ENCODE results near the gene MSRB3. TPM values are rescaled to one million over a fixed set of nuclear protein-coding genes. Genes with fewer than 3 reads are reported as not detected.

MSRB3 gene
- total RNA-seq, 4 donors from 2014 or later = 219 to 336 (median 299) TPM

- peak; percentile 89 for ATAC-seq
- H3K27me3 ChIP-seq = no peaks in the 10 kb centered on the region
- 36 to 41% methylated on average over 5 of the region's 5 CpGs for WGBS, 2 donors (ENCODE audit: low coverage in 1 of 2)
Measured at GRCh38 chr12:65335021-65335714, 56.7 kb downstream of the MSRB3 start.

GRCh38 chr12:65335981-65336380 is 57.5 kb downstream of the MSRB3 start:
- H3K27ac ChIP-seq = peak overlapping the region in 1 of 4 donors; percentile 48
- H3K27me3 ChIP-seq = no peaks in the 10 kb centered on the region
- no peaks in the 10 kb centered on the region for H3K9me3 ChIP-seq
- WGBS, 2 donors (ENCODE audit: low coverage in 1 of 2) = 27 to 41% methylated on average over 1 of the region's 1 CpG
- no peak for TF ChIP-seq CTCF (IDR thresholded peaks at IDR 0.05)
- no peak for TF ChIP-seq EP300 (IDR thresholded peaks at IDR 0.05)
- TF ChIP-seq POLR2AphosphoS5 (IDR thresholded peaks at IDR 0.05) = no peak
- no peak for TF ChIP-seq POLR2A (IDR thresholded peaks at IDR 0.05)
- ATAC-seq = no peak
- peaks cover 0 to 43% of the 10 kb centered on the region in 2 donors for H3K36me3 ChIP-seq
- no peak overlapping the region for H3K4me3 ChIP-seq
- H3K4me1 ChIP-seq = peaks cover 0 to 20% (median 3%) of the 10 kb centered on the region in 3 donors

More at GRCh38 chr12:65335021-65335714, 56.7 kb downstream of the MSRB3 start:
- Histone ChIP-seq H3K9me3 (no peaks in the 10 kb centered on the region), H3K4me1 (peaks cover 0 to 20% (median 3%) of the 10 kb centered on the region in 3 donors), H3K27ac (peak overlapping the region in 3 of 4 donors; percentile 11 to 48 (median 34)), H3K4me3 (no peak overlapping the region), H3K36me3 (peaks cover 0 to 48% of the 10 kb centered on the region in 2 donors)
- no peak for TF ChIP-seq POLR2AphosphoS5 (IDR thresholded peaks at IDR 0.05)
- no peak for TF ChIP-seq POLR2A (IDR thresholded peaks at IDR 0.05)
- no peak for TF ChIP-seq CTCF (IDR thresholded peaks at IDR 0.05)
- TF ChIP-seq EP300 (IDR thresholded peaks at IDR 0.05) = no peak

- Histone ChIP-seq H3K4me1 (peaks cover 0 to 20% (median 3%) of the 10 kb centered on the region in 3 donors), H3K9me3 (no peaks in the 10 kb centered on the region), H3K27me3 (no peaks in the 10 kb centered on the region), H3K4me3 (no peak overlapping the region), H3K27ac (no peak overlapping the region), H3K36me3 (peaks cover 0 to 26% of the 10 kb centered on the region in 2 donors)
- TF ChIP-seq POLR2AphosphoS5 (IDR thresholded peaks at IDR 0.05) = no peak
- TF ChIP-seq EP300 (IDR thresholded peaks at IDR 0.05) = no peak
- no peak for TF ChIP-seq POLR2A (IDR thresholded peaks at IDR 0.05)
- TF ChIP-seq CTCF (IDR thresholded peaks at IDR 0.05) = no peak
- 100% methylated on average over 1 of the region's 1 CpG for WGBS, 2 donors (ENCODE audit: low coverage in 1 of 2)
- ATAC-seq = no peak
Measured at GRCh38 chr12:65339161-65339560, 60.7 kb downstream of the MSRB3 start.

GRCh38 chr12:65343230-65343629 is 64.7 kb downstream of the MSRB3 start:
- Histone ChIP-seq H3K4me1 (no peaks in the 10 kb centered on the region), H3K27ac (no peak overlapping the region), H3K36me3 (peaks cover 0 to 10% of the 10 kb centered on the region in 2 donors), H3K9me3 (peaks cover 0 to 5% (median 0%) of the 10 kb centered on the region in 3 donors), H3K27me3 (no peaks in the 10 kb centered on the region), H3K4me3 (no peak overlapping the region)
- TF ChIP-seq EP300 (IDR thresholded peaks at IDR 0.05) = no peak
- ATAC-seq = no peak
- WGBS, 2 donors (ENCODE audit: low coverage in 1 of 2) = 92 to 94% methylated on average over 3 of the region's 3 CpGs

- no peaks in the 10 kb centered on the region for H3K27me3 ChIP-seq
- TF ChIP-seq POLR2AphosphoS5 (IDR thresholded peaks at IDR 0.05) (no peak), POLR2A (IDR thresholded peaks at IDR 0.05) (no peak), EP300 (IDR thresholded peaks at IDR 0.05) (no peak), CTCF (IDR thresholded peaks at IDR 0.05) (no peak)
- 63 to 70% methylated on average over 1 of the region's 1 CpG for WGBS, 2 donors (ENCODE audit: low coverage in 1 of 2)
Measured at GRCh38 chr12:65343801-65344200, 65.3 kb downstream of the MSRB3 start.

More at GRCh38 chr12:65343801-65344200, 65.3 kb downstream of the MSRB3 start:
- Histone ChIP-seq H3K27ac (no peak overlapping the region), H3K9me3 (peaks cover 0 to 5% (median 0%) of the 10 kb centered on the region in 3 donors), H3K4me1 (no peaks in the 10 kb centered on the region), H3K36me3 (peaks cover 0 to 4% of the 10 kb centered on the region in 2 donors), H3K4me3 (no peak overlapping the region)
- no peak for ATAC-seq

Measured in gastroesophageal sphincter (tissue), 4 donors.